ENCODE data around the gene DHX9. TPM values are rescaled to one million over a fixed set of nuclear protein-coding genes. Genes with fewer than 3 reads are reported as not detected.

Gene DHX9
- total RNA-seq, 1 donor from 2014 or later: 52.8 TPM

GRCh38 chr1:182802006-182802803 is 36.9 kb upstream of the DHX9 start:
- Histone ChIP-seq H3K4me1 (no peaks in the 10 kb centered on the region), H3K27me3 (no peaks in the 10 kb centered on the region), H3K36me3 (peaks cover 3 to 10% of the 10 kb centered on the region in 2 donors), H3K9me3 (no peaks in the 10 kb centered on the region), H3K4me3 (no peak overlapping the region), H3K27ac (no peak overlapping the region)
- intact Hi-C loops (cut with DNase I): no loop called here
- TF ChIP-seq CTCF (IDR thresholded peaks at IDR 0.05): no peak
- DNase-seq (ENCODE audit: low spot score in 2 of 2): no peak

- no peaks in the 10 kb centered on the region for H3K27me3 ChIP-seq
- intact Hi-C loops (cut with DNase I): no loop called here
Measured at GRCh38 chr1:182803846-182804245, 35.3 kb upstream of the DHX9 start.

GRCh38 chr1:182806015-182806678 is 33.0 kb upstream of the DHX9 start:
- H3K4me3 ChIP-seq: no peak overlapping the region
- no peaks in the 10 kb centered on the region for H3K4me1 ChIP-seq
- TF ChIP-seq CTCF (IDR thresholded peaks at IDR 0.05): no peak
- no peaks in the 10 kb centered on the region for H3K27me3 ChIP-seq
- intact Hi-C loops (cut with DNase I): no loop called here
- peaks cover 3 to 10% of the 10 kb centered on the region in 2 donors for H3K36me3 ChIP-seq
- no peak for DNase-seq (ENCODE audit: low spot score in 2 of 2)
- H3K27ac ChIP-seq: no peak overlapping the region
- no peaks in the 10 kb centered on the region for H3K9me3 ChIP-seq

More at GRCh38 chr1:182803846-182804245, 35.3 kb upstream of the DHX9 start:
- Histone ChIP-seq H3K4me1 (no peaks in the 10 kb centered on the region), H3K27ac (no peak overlapping the region), H3K9me3 (no peaks in the 10 kb centered on the region), H3K36me3 (peaks cover 3 to 10% of the 10 kb centered on the region in 2 donors), H3K4me3 (no peak overlapping the region)
- no peak for TF ChIP-seq CTCF (IDR thresholded peaks at IDR 0.05)
- DNase-seq (ENCODE audit: low spot score in 2 of 2): no peak

- H3K27me3 ChIP-seq: no peaks in the 10 kb centered on the region
- H3K27ac ChIP-seq: no peak overlapping the region
- peaks cover 3 to 10% of the 10 kb centered on the region in 2 donors for H3K36me3 ChIP-seq
- DNase-seq (ENCODE audit: low spot score in 2 of 2): no peak
- no peak overlapping the region for H3K4me3 ChIP-seq
- intact Hi-C loops (cut with DNase I): no loop called here
- no peaks in the 10 kb centered on the region for H3K9me3 ChIP-seq
- no peaks in the 10 kb centered on the region for H3K4me1 ChIP-seq
- TF ChIP-seq CTCF (IDR thresholded peaks at IDR 0.05): no peak
Measured at GRCh38 chr1:182807907-182808306, 31.2 kb upstream of the DHX9 start.

- H3K4me3 ChIP-seq: no peak overlapping the region
- H3K27me3 ChIP-seq: no peaks in the 10 kb centered on the region
- intact Hi-C loops (cut with DNase I): no loop called here
- peaks cover 0 to 10% of the 10 kb centered on the region in 2 donors for H3K36me3 ChIP-seq
- no peak for TF ChIP-seq CTCF (IDR thresholded peaks at IDR 0.05)
- H3K4me1 ChIP-seq: no peaks in the 10 kb centered on the region
- DNase-seq (ENCODE audit: low spot score in 2 of 2): no peak
- no peaks in the 10 kb centered on the region for H3K9me3 ChIP-seq
- no peak overlapping the region for H3K27ac ChIP-seq
Measured at GRCh38 chr1:182809414-182809957, 29.7 kb upstream of the DHX9 start.
